ENCODE results near the gene SEC61B.

DNA sequence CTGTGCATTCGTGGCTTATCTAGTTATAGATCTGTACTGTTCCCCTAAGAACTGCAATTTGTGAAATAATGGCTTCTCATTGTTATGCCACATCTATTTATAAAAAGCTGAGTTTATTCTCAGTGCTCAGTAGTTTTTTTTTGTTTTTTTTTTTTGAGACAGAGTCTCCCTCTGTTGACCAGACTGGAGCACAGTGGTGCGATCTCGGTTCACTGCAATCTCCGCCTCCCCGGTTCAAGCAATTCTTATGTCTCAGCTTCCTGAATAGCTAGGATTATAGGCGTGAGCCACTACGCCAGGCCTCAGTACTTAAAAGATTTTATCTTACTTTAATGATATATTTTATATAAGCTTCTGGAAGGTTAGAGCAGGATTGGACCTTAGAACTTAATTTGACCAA lies 19.0 kb downstream of the SEC61B start:
- TF ChIP-seq, protein P1, sequence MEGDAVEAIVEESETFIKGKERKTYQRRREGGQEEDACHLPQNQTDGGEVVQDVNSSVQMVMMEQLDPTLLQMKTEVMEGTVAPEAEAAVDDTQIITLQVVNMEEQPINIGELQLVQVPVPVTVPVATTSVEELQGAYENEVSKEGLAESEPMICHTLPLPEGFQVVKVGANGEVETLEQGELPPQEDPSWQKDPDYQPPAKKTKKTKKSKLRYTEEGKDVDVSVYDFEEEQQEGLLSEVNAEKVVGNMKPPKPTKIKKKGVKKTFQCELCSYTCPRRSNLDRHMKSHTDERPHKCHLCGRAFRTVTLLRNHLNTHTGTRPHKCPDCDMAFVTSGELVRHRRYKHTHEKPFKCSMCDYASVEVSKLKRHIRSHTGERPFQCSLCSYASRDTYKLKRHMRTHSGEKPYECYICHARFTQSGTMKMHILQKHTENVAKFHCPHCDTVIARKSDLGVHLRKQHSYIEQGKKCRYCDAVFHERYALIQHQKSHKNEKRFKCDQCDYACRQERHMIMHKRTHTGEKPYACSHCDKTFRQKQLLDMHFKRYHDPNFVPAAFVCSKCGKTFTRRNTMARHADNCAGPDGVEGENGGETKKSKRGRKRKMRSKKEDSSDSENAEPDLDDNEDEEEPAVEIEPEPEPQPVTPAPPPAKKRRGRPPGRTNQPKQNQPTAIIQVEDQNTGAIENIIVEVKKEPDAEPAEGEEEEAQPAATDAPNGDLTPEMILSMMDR (IDR thresholded peaks at IDR 0.05): no peak
- no peak for TF ChIP-seq POLR2A (IDR thresholded peaks at IDR 0.05)
- TF ChIP-seq EP300 (IDR thresholded peaks at IDR 0.05): no peak
